Fibroblast of villous mesenchyme (primary cell): ENCODE data around the gene HTR1A. TPM values are rescaled to one million over a fixed set of nuclear protein-coding genes. Genes with fewer than 3 reads are reported as not detected.

ENCODE experiments used
- DNase-seq: peaks from one replicate; pipeline ENCODE4 v3.0.0-alpha.2; 2010; ENCODE audit warnings: low read depth
- H3K4me3 ChIP-seq: 2 replicates; pipeline ENCODE4 v1.5.1; 2011; ENCODE audit warnings: low read depth, mild to moderate bottlenecking, low read length
- total RNA-seq: library from RNA; depleted of rRNA; stranded (reverse); fragments of >200 nt; gene quantifications from 2 replicates; pipeline ENCODE4 v1.2.3, GENCODE V29; 2012
- TF ChIP-seq, protein P1 (sequence below): IDR thresholded peaks from 2 replicates; pipeline ENCODE4 v1.5.1; 2012; ENCODE audit warnings: low read depth, mild to moderate bottlenecking, low read length; ENCODE audit not compliant: insufficient read depth

The HTR1A gene
- not detected in 2 replicates for total RNA-seq

DNA sequence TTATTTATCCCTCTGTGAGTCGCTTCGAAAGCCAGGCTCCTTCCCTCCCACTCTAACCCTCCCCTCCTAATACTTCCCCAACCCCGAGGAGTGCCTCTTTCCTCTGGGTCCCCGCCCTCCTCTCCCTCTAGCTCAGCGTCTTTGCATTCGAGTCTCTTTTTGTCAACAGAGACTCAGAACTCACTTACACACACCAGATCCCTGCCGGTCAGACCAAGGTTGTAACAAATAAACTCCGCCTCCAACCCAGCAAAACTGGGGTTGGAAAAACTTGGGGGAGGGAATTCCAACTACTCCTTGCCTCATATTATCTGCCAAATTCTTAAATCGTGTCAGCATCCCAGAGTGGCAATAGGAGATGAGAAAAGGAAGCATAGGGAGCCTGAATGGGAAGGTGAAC, at the start of gene HTR1A:
Gene HTR1A, minus strand, starts transcription at position 167 of the 400 bp plus-strand sequence. CDS start 726 bp downstream, outside the sequence.
- no peak for DNase-seq
- TF ChIP-seq, protein P1, sequence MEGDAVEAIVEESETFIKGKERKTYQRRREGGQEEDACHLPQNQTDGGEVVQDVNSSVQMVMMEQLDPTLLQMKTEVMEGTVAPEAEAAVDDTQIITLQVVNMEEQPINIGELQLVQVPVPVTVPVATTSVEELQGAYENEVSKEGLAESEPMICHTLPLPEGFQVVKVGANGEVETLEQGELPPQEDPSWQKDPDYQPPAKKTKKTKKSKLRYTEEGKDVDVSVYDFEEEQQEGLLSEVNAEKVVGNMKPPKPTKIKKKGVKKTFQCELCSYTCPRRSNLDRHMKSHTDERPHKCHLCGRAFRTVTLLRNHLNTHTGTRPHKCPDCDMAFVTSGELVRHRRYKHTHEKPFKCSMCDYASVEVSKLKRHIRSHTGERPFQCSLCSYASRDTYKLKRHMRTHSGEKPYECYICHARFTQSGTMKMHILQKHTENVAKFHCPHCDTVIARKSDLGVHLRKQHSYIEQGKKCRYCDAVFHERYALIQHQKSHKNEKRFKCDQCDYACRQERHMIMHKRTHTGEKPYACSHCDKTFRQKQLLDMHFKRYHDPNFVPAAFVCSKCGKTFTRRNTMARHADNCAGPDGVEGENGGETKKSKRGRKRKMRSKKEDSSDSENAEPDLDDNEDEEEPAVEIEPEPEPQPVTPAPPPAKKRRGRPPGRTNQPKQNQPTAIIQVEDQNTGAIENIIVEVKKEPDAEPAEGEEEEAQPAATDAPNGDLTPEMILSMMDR = no peak
- H3K4me3 ChIP-seq = no peak within 1 kb of the TSS

DNA sequence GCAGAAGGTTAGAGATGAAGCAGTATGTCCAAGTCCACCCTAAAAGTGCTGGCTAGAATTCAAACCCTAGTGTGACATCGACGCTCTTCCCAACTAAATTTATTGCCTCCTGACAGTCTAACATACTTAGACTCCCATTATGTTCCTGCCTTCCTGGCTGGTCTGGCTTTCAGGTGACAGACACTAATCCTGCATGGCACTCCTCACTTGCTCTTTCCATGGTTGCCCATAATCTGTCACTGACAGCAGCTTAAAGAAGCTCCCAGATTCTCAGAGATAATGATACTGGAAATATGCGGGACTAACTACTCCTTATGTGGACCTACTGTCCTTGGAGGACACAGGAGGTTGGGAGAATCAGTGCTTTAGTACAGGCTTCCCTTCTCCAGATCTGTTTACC, 41.7 kb upstream of the HTR1A start:
- no peak overlapping the region for H3K4me3 ChIP-seq
- DNase-seq = no peak

DNA sequence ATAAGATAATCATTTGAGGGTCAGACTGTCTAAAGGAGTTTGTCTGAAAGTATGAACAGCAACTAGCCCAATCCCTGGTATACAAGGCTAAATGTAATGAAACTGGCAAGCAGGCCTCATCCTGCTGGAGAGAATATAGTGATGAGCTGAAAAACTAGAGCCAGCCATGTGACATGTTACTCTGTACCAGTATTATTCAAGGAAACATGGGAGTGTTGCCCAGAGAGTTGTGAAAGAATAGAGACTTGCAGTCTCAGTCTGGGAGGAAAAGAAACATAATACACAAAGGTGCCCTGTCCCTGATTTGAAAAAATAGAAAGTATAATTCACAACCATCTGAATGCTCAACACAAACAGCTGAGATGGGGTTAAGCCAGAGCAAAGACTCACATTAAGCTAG, 37.9 kb upstream of the HTR1A start:
- TF ChIP-seq, protein P1 = no peak
- H3K4me3 ChIP-seq = no peak overlapping the region
- no peak for DNase-seq

More for the DNA sequence above, 41.7 kb upstream of the HTR1A start:
- TF ChIP-seq, protein P1 = no peak

DNA sequence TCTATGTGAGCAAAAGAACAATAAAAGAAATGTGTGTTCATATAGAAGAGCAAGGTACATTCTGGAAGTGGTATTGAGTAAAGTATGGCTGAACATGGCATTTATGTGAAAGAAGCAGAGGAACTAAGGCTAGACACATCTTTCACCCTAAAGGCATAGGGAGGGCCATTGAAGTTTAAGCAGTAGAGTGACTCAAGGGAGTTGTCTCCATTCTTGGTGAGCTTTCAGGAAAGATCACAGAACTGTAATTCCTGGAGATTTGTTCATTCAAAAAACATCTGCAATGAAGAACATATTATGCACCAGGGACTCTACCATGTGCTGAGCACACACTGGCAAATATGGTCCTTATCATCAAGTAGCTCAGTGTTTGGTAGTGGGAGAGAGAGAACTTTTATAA, 24.8 kb upstream of the HTR1A start:
- no peak for DNase-seq
- H3K4me3 ChIP-seq = no peak overlapping the region
- TF ChIP-seq, protein P1 = no peak

GRCh38 chr5:63981864-63982263, 19.6 kb upstream of the HTR1A start:
- TF ChIP-seq, protein P1 = no peak
- no peak for DNase-seq
- no peak overlapping the region for H3K4me3 ChIP-seq

DNA sequence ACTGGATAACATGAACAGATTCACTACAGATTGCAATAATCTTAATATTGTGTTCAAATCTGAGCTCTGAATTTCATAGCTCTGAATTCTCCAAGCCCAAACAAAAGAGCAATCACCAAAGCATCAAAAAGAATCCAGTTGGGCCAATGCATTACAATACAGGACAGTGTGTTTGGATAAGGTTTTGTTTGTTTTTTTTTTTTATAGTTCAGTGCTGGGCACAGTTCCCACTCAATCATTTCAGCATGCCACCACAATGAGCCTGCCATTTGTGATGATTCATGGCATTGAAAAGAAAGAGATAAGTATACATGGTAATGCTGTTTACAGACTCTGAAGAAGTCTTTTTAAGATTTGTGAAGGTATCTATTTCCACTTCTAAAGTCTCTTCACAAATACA, 1.7 kb upstream of the HTR1A start:
- TF ChIP-seq, protein P1 = no peak
- no peak for DNase-seq
- H3K4me3 ChIP-seq = no peak overlapping the region

DNA sequence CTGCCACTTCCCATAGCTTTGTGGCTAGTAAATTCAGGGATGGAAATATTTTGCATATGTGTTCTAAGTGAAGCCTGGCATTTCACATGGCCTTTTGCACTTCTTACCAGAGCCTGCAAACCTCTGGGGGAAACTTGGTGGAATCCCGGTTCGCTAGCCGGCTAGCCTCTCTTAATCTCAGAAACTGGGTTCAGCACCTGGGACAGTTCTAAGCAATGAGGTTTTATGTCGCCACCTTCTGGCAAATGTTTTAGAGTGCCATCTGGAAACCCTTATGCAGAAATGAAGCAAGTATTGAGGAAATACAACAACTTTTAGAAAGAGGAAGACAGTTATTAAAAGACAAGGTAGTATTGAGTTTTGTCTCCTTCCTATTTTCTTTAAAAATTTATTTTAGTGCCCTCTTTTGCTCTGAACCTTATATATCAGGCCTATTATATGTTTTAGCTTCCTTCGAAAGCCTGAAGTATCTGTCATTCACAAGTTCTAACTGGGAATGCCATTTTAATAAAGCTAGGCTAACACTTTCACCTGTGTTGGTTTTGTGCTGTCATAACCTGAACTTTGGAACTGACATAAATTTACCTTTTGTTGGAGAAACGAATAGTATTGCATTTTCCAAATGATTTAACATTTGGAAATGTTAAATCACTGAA, 963 bp upstream of the HTR1A start:
- DNase-seq = peak; percentile 68
- H3K4me3 ChIP-seq = no peak overlapping the region
- TF ChIP-seq, protein P1 = peak; percentile 66
